ENCODE data around the gene CCDC57.

Gene CCDC57

GRCh38 chr17:82058230-82058854 is 154.3 kb downstream of the CCDC57 start:
- DNase-seq = no peak

DNA sequence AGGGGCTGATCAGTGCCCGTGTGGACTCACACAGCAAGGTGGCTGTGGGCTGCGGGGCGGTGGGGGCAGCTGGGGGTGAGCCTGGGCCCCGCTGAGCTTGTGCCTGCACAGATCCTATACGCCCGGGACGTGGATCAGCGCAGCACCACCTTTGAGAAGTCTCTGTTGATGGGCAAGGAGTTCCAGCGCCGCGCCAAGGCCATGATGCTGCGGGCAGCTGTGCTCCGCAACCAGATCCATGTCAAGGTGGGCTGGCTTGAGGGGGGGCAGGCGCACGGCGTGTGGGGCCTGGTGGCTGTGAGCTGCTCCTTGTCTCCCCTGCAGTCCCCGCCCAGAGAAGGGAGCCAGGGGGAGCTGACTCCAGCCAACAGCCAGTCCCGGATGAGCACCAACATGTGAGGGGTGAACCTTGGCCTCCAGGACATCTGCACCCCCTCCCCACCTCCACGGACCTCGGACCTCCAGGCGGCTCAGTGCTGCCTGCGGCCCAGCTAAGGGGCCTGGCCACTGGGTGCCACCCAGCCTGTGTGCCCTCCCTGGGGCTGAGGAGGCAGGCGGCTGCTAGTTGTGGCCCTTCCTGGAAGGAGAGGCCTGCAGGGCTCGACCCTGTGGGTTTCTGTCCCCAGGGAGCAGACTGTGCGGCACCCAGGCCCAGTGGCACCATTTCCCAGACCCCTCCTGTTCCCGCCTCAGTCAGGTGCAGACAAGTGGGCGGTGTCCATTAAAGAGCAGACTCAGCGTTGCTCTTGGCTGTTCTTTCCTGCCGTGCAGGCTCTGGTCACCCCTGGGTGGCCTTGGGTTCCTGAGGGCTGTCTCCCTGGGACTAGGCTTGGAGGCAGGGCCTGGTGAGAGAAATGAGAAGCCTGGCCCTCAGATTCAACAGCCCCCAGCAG is 155.7 kb downstream of the CCDC57 start:
- DNase-seq = peak; percentile 14

- no peak for DNase-seq
Observed at GRCh38 chr17:82055965-82056728, 156.5 kb downstream of the CCDC57 start.

GRCh38 chr17:82055023-82055964 is 157.3 kb downstream of the CCDC57 start:
- DNase-seq = no peak

DNA sequence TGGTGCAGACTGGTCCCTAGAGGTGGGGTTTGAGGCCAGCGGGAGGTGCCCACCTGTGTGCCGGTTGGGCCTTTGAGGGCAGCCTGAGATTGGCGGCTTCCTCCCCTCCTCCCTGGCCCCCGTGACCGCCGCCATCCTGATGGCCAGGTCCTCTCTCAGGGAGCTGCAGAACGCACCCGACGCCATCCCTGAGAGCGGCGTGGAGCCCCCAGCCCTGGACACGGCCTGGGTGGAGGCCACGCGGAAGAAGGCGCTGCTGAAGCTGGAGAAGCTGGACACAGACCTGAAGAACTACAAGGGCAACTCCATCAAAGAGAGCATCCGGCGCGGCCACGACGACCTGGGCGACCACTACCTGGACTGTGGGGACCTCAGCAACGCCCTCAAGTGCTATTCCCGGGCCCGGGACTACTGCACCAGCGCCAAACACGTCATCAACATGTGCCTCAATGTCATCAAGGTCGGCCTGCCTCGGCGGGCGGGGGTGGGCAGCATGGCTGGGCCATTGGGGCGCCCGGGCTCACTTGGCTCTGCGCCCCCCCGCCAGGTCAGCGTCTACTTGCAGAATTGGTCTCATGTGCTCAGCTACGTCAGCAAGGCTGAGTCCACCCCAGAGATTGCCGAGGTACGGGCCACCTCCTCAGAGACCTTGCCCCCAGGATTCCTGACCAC is 158.2 kb downstream of the CCDC57 start:
- DNase-seq = no peak

GRCh38 chr17:82053556-82054263 is 158.9 kb downstream of the CCDC57 start:
- DNase-seq = no peak

- DNase-seq = no peak
Observed at GRCh38 chr17:82053130-82053529, 159.5 kb downstream of the CCDC57 start.

DNA sequence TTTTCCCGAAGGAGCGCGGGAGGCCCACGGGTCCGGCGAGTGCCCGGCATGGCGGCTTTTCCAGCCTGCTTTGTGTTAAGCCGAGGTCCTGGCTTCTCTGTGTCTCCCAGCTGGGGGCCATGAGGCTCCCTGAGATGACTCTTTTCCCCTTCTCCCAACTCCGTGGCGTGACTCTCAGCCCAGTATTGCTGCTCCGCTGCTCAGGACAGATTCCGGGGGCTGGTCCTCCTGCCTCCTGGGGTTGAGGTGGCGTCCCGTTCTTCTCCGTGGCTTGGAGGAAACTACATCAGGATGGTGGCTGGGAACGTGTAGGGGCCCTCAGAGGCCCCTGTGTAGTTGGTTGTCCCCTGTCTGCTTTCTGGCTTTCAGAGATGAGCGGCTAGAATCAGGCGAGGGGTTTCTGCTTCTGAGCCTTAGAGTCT is 160.0 kb downstream of the CCDC57 start:
- no peak for DNase-seq

GRCh38 chr17:82051776-82052637 is 160.6 kb downstream of the CCDC57 start, which contains the start of the genes GPS1 and RFNG:
Gene GPS1 (plus strand): TSS chr17:82051898. CDS start chr17:82051932, 34 bp downstream.
Gene RFNG (minus strand): TSS chr17:82051811. CDS start chr17:82051766, 45 bp downstream.
- peak; percentile 68 for DNase-seq
